Spleen (tissue), 11 donors: ENCODE results near the gene GPR84. TPM values are rescaled to one million over a fixed set of nuclear protein-coding genes. Genes with fewer than 3 reads are reported as not detected.
A peak's percentile ranks its signal among the peaks of the same experiment; 100 is the strongest.

Experiments
- DNase-seq: peaks from one replicate; pipeline ENCODE4 v3.0.0-alpha.2; 2020
- H3K27ac ChIP-seq, 8 donors: fragments of 200-600 bp; sonication (generic) in 7 of 8; 1 replicate in 4 of 8; 2 replicates in 4 of 8; pipeline versions ENCODE4 v1.5.0 to v1.8.0; 2016 to 2021; ENCODE audit warnings: inconsistent platforms in 4 of 8, mild to moderate bottlenecking in 4 of 8, moderate library complexity in 1 of 8
- H3K27me3 ChIP-seq, 7 donors: fragments of 200-600 bp; sonication (generic) in 6 of 7; replicated peaks in 1 of 7; 1 replicate in 4 of 7; 2 replicates in 3 of 7; pipeline versions ENCODE4 v1.5.0 to v1.8.0; 2016 to 2021; ENCODE audit warnings: inconsistent platforms in 3 of 7, mild to moderate bottlenecking in 1 of 7
- H3K36me3 ChIP-seq, 6 donors: fragments of 200-600 bp; sonication (generic) in 5 of 6; 1 replicate in 4 of 6; 2 replicates in 2 of 6; pipeline versions ENCODE4 v1.5.0 to v1.8.0; 2016 to 2021; ENCODE audit warnings: inconsistent platforms in 2 of 6
- H3K4me1 ChIP-seq, 6 donors: fragments of 200-600 bp; sonication (generic) in 5 of 6; 1 replicate in 3 of 6; 2 replicates in 3 of 6; pipeline versions ENCODE4 v1.5.0 to v1.8.0; 2016 to 2021; ENCODE audit warnings: inconsistent platforms in 3 of 6
- H3K4me3 ChIP-seq, 8 donors: fragments of 200-600 bp; sonication (generic) in 7 of 8; 1 replicate in 4 of 8; 2 replicates in 4 of 8; pipeline versions ENCODE4 v1.5.0 to v1.8.0; 2016 to 2021; ENCODE audit warnings: inconsistent platforms in 4 of 8, mild to moderate bottlenecking in 4 of 8, moderate library complexity in 2 of 8
- H3K9me3 ChIP-seq, 8 donors: fragments of 200-600 bp; sonication (generic) in 7 of 8; 1 replicate in 4 of 8; 2 replicates in 4 of 8; pipeline versions ENCODE4 v1.5.0 to v1.8.0; 2016 to 2021; ENCODE audit warnings: inconsistent platforms in 4 of 8
- CTCF ChIP-seq, 11 experiments: fragments of 200-600 bp in 7 of 11; fragments of 450-650 bp in 4 of 11; sonication (generic) in 4 of 11; IDR thresholded peaks in 8 of 11; conservative IDR thresholded peaks in 3 of 11; 1 replicate in 7 of 11; 2 replicates in 4 of 11; pipeline versions ENCODE4 v1.4.0 to v1.8.0; 2016 to 2021; ENCODE audit warnings: antibody characterized with exemption in 11 of 11, inconsistent platforms in 4 of 11, mild to moderate bottlenecking in 1 of 11
- POLR2A ChIP-seq, 3 donors: fragments of 450-650 bp; IDR thresholded peaks; one replicate each; pipeline ENCODE4 v1.5.1; 2017; ENCODE audit warnings: antibody characterized with exemption in 3 of 3, mild to moderate bottlenecking in 1 of 3
- POLR2AphosphoS5 ChIP-seq, 3 donors: sonication (generic); formaldehyde crosslinking; IDR thresholded peaks; one replicate each; pipeline ENCODE4 v1.5.1; 2017; ENCODE audit warnings: antibody characterized with exemption in 3 of 3
- WGBS, 5 donors: extraction: QIAGEN DNeasy Blood & Tissue Kit in 3 of 5; methylation state at CpG; one replicate each; pipeline versions ENCODE4 v1.1.5 to v1.1.7; 2013 to 2018; 5-methylcytosine and 5-hydroxymethylcytosine counted together
- intact Hi-C: fragments of 100-400 bp; cut with DNase I; formaldehyde crosslinking; loops from one replicate; pipeline ENCODE4 v1.15.0; 2023; ENCODE audit warnings: low total_unique reads
- polyA plus RNA-seq, 3 donors: library from polyadenylated mRNA; stranded (reverse); fragments of 200-250 nt; gene quantifications; one replicate each; pipeline ENCODE4 v1.2.1, GENCODE V29; 2013
- total RNA-seq, 7 donors: library from RNA; depleted of rRNA in 3 of 7; stranded (reverse); fragments of >200 nt in 3 of 7; fragmentation: NEBNext Ultra II Directional in 4 of 7; extraction: Animal tissue kit (Norgen Biotek cat#: 25700) in 4 of 7; gene quantifications; one replicate each; pipeline versions ENCODE4 v1.1.0 to v1.2.1, GENCODE V29; 2016 to 2021
- donor health status: healthy with polysubstance abuse.
- donor health status: DM: no; HTN: no; CAD: no; lungs with moderate emphysema.
- donor health status: DM: no; HTN: no; CAD: no.
- donor health status: Bipolar disorder and iron deficiency.
- donor health status: healthy.
- donor health status: DM: no; HTN: no; CAD: no.
- donor health status: DM: yes; HTN: yes; CAD: no.

GPR84 gene
- total and polyA plus RNA-seq, 10 donors, result 0.35 to 12.5 (median 2.3) TPM

GRCh38 chr12:54398995-54399793 lies 34.9 kb upstream of the GPR84 start:
- intact Hi-C loops, result loop anchor here (2.0 kb wide), 1 partner anchor 40 kb away; no protein-coding TSS in a partner anchor
- DNase-seq, result peak; percentile 94
- Histone ChIP-seq H3K9me3 (no peaks in the 10 kb centered on the region), H3K27me3 (peaks cover 0 to 3% (median 0%) of the 10 kb centered on the region in 7 donors), H3K36me3 (peaks cover 0 to 99% (median 56%) of the 10 kb centered on the region in 6 donors), H3K27ac (no peak overlapping the region), H3K4me1 (peaks cover 0 to 13% (median 5%) of the 10 kb centered on the region in 6 donors), H3K4me3 (no peak overlapping the region)
- peak in 1 of 3 donors; percentile 66 for TF ChIP-seq POLR2AphosphoS5 (IDR thresholded peaks at IDR 0.05)
- peak; percentile 96 to 99 (median 98) for TF ChIP-seq CTCF (IDR thresholded peaks at IDR 0.05 in 8 of 11, conservative IDR thresholded peaks at IDR 0.05 in 3 of 11)
- no peak for TF ChIP-seq POLR2A (IDR thresholded peaks at IDR 0.05)
- WGBS, 5 donors, result 75 to 82% (median 78%) methylated on average over 8 of the region's 8 CpGs

GRCh38 chr12:54398218-54398617 lies 33.9 kb upstream of the GPR84 start:
- no peak overlapping the region for H3K27ac ChIP-seq
- no peak for DNase-seq
- 86 to 96% (median 93%) methylated on average over 2 of the region's 2 CpGs for WGBS, 5 donors
- H3K9me3 ChIP-seq, result no peaks in the 10 kb centered on the region
- H3K27me3 ChIP-seq, result no peaks in the 10 kb centered on the region
- peaks cover 0 to 20% (median 10%) of the 10 kb centered on the region in 6 donors for H3K4me1 ChIP-seq
- intact Hi-C loops, result loop anchor here (2.0 kb wide), 1 partner anchor 41 kb away; no protein-coding TSS in a partner anchor
- peaks cover 0 to 89% (median 46%) of the 10 kb centered on the region in 6 donors for H3K36me3 ChIP-seq
- TF ChIP-seq POLR2A (IDR thresholded peaks at IDR 0.05) (no peak), POLR2AphosphoS5 (IDR thresholded peaks at IDR 0.05) (no peak), CTCF (IDR thresholded peaks at IDR 0.05 in 8 of 11, conservative IDR thresholded peaks at IDR 0.05 in 3 of 11) (no peak)
- no peak overlapping the region for H3K4me3 ChIP-seq

- intact Hi-C loops, result no loop called here
- no peak for DNase-seq
- Histone ChIP-seq H3K36me3 (peaks cover 0 to 79% (median 38%) of the 10 kb centered on the region in 6 donors), H3K9me3 (no peaks in the 10 kb centered on the region), H3K4me3 (no peak overlapping the region), H3K27me3 (peaks cover 0 to 5% (median 0%) of the 10 kb centered on the region in 7 donors), H3K4me1 (peaks cover 0 to 31% (median 12%) of the 10 kb centered on the region in 6 donors), H3K27ac (no peak overlapping the region)
- TF ChIP-seq POLR2A (IDR thresholded peaks at IDR 0.05) (no peak), CTCF (IDR thresholded peaks at IDR 0.05 in 8 of 11, conservative IDR thresholded peaks at IDR 0.05 in 3 of 11) (no peak), POLR2AphosphoS5 (IDR thresholded peaks at IDR 0.05) (no peak)
- 78 to 100% (median 93%) methylated on average over 1 of the region's 1 CpG for WGBS, 5 donors
Measured at GRCh38 chr12:54397157-54397556, 32.9 kb upstream of the GPR84 start.

- peaks cover 0 to 62% (median 25%) of the 10 kb centered on the region in 6 donors for H3K36me3 ChIP-seq
- H3K9me3 ChIP-seq, result no peaks in the 10 kb centered on the region
- intact Hi-C loops, result no loop called here
Measured at GRCh38 chr12:54395545-54395944, 31.3 kb upstream of the GPR84 start.

More at GRCh38 chr12:54395545-54395944, 31.3 kb upstream of the GPR84 start:
- no peak for TF ChIP-seq CTCF (IDR thresholded peaks at IDR 0.05 in 8 of 11, conservative IDR thresholded peaks at IDR 0.05 in 3 of 11)
- no peak for TF ChIP-seq POLR2AphosphoS5 (IDR thresholded peaks at IDR 0.05)
- no peak for TF ChIP-seq POLR2A (IDR thresholded peaks at IDR 0.05)
- Histone ChIP-seq H3K4me3 (no peak overlapping the region), H3K27ac (no peak overlapping the region), H3K4me1 (peaks cover 0 to 47% (median 27%) of the 10 kb centered on the region in 6 donors), H3K27me3 (peaks cover 0 to 16% (median 0%) of the 10 kb centered on the region in 7 donors)
- no peak for DNase-seq
